GM10248 (cell line): ENCODE results near the gene ABLIM2.

Experiments
- CTCF ChIA-PET: fragments of 300-600 bp; sonication (Branson Sonifier 250); formaldehyde crosslinking; extraction: SDS; loops from one replicate; lab custom pipeline; 2021; ENCODE audit warnings: antibody characterized with exemption; lab: Yijun Ruan, JAX
- POLR2A ChIA-PET: fragments of 350-650 bp; sonication (Branson Sonifier 250); formaldehyde crosslinking; extraction: SDS; loops from one replicate; lab custom pipeline; 2020; ENCODE audit warnings: antibody characterized with exemption; lab: Yijun Ruan, JAX
- DNase-seq: peaks from one replicate; pipeline ENCODE4 v3.0.0; 2012; ENCODE audit errors: extremely low spot score
- CTCF ChIP-seq: IDR thresholded peaks from 2 replicates; pipeline ENCODE4 v1.5.1; 2012; ENCODE audit warnings: mild to moderate bottlenecking, low read depth; ENCODE audit errors: extremely low read depth, missing control alignments, control extremely low read depth

ABLIM2 gene

GRCh38 chr4:8032381-8032780 lies 126.2 kb downstream of the ABLIM2 start:
- ChIA-PET POLR2A (no interaction called here), CTCF (no interaction called here)
- no peak for TF ChIP-seq CTCF
- no peak for DNase-seq

GRCh38 chr4:8030121-8030781 lies 128.4 kb downstream of the ABLIM2 start:
- POLR2A ChIA-PET = no interaction called here
- no peak for DNase-seq
- no peak for TF ChIP-seq CTCF
- CTCF ChIA-PET = no interaction called here

GRCh38 chr4:8029689-8030088 lies 128.9 kb downstream of the ABLIM2 start:
- ChIA-PET POLR2A (no interaction called here), CTCF (no interaction called here)
- no peak for DNase-seq
- TF ChIP-seq CTCF = no peak

- DNase-seq = no peak
- POLR2A ChIA-PET = no interaction called here
- CTCF ChIA-PET = no interaction called here
- TF ChIP-seq CTCF = no peak
Measured at GRCh38 chr4:8028884-8029568, 129.6 kb downstream of the ABLIM2 start.

- no peak for TF ChIP-seq CTCF
- CTCF ChIA-PET = no interaction called here
- POLR2A ChIA-PET = no interaction called here
- DNase-seq = no peak
Measured at GRCh38 chr4:8028368-8028767, 130.2 kb downstream of the ABLIM2 start.

GRCh38 chr4:8026453-8026852 lies 132.2 kb downstream of the ABLIM2 start:
- CTCF ChIA-PET = no interaction called here
- DNase-seq = no peak
- POLR2A ChIA-PET = no interaction called here
- TF ChIP-seq CTCF = no peak
